Keratinocyte (primary cell): ENCODE measurements around the gene ENGASE. TPM values are rescaled to one million over a fixed set of nuclear protein-coding genes. Genes with fewer than 3 reads are reported as not detected.

Source experiments
- DNase-seq: peaks from one replicate; pipeline ENCODE4 v3.0.0-alpha.2; 2011; ENCODE audit warnings: low read depth, missing footprints, low spot score
- FAIRE-seq: peaks from 2 replicates; lab custom pipeline; 2011; peaks lifted over from hg19 to GRCh38; lab: Jason Lieb, UNC
- H2AFZ ChIP-seq: 2 replicates; pipeline ENCODE4 v1.6.0; 2012; ENCODE audit warnings: low read length, control low read depth, inconsistent platforms; ENCODE audit not compliant: control insufficient read depth
- H3K27ac ChIP-seq: 2 replicates; pipeline ENCODE4 v1.5.1; 2011; ENCODE audit warnings: low read length; ENCODE audit not compliant: control insufficient read depth, insufficient read depth
- H3K27me3 ChIP-seq: 3 replicates; pipeline ENCODE4 v1.6.0; 2011; ENCODE audit warnings: low read length; ENCODE audit not compliant: control insufficient read depth, insufficient read depth; ENCODE audit errors: extremely low read depth
- H3K36me3 ChIP-seq, 2 experiments: 2 replicates in 1 of 2; 3 replicates in 1 of 2; pipeline ENCODE4 v1.5.1; 2011; ENCODE audit warnings: low read length in 2 of 2, mild to moderate bottlenecking in 1 of 2; ENCODE audit not compliant: control insufficient read depth in 2 of 2, insufficient read depth in 2 of 2; ENCODE audit errors: extremely low read depth in 1 of 2
- H3K4me1 ChIP-seq: 3 replicates; pipeline ENCODE4 v1.5.1; 2011; ENCODE audit warnings: low read length; ENCODE audit not compliant: control insufficient read depth, insufficient read depth; ENCODE audit errors: extremely low read depth
- H3K4me2 ChIP-seq: 3 replicates; pipeline ENCODE4 v1.6.0; 2011; ENCODE audit warnings: low read depth, low read length; ENCODE audit not compliant: control insufficient read depth, insufficient read depth; ENCODE audit errors: extremely low read depth
- H3K4me3 ChIP-seq, 3 experiments: fragments of 200-600 bp in 1 of 3; sonication (generic) in 1 of 3; 2 replicates in 2 of 3; 3 replicates in 1 of 3; pipeline ENCODE4 v1.5.1; 2011 to 2016; ENCODE audit warnings: low read length in 3 of 3, mild to moderate bottlenecking in 3 of 3, control low read depth in 2 of 3, inconsistent platforms in 1 of 3, low read depth in 1 of 3, mixed read lengths in 1 of 3, mixed run types in 1 of 3, moderate library complexity in 1 of 3; ENCODE audit not compliant: control insufficient read depth in 2 of 3, insufficient read depth in 2 of 3; ENCODE audit errors: extremely low read depth in 1 of 3
- H3K79me2 ChIP-seq: 2 replicates; pipeline ENCODE4 v1.6.0; 2012; ENCODE audit warnings: low read length; ENCODE audit not compliant: control insufficient read depth, insufficient read depth
- H3K9ac ChIP-seq: 3 replicates; pipeline ENCODE4 v1.6.0; 2011; ENCODE audit warnings: low read length; ENCODE audit not compliant: control insufficient read depth, insufficient read depth; ENCODE audit errors: extremely low read depth
- H3K9me1 ChIP-seq: 3 replicates; pipeline ENCODE4 v1.6.0; 2011; ENCODE audit warnings: low read length; ENCODE audit not compliant: control insufficient read depth, insufficient read depth; ENCODE audit errors: extremely low read depth
- H3K9me3 ChIP-seq: 2 replicates; pipeline ENCODE4 v1.5.1; 2012; ENCODE audit warnings: low read depth, low read length; ENCODE audit not compliant: control insufficient read depth
- H4K20me1 ChIP-seq: 3 replicates; pipeline ENCODE4 v1.6.0; 2011; ENCODE audit warnings: low read length; ENCODE audit not compliant: control insufficient read depth, insufficient read depth; ENCODE audit errors: extremely low read depth
- CTCF ChIP-seq, 3 experiments: IDR thresholded peaks in 1 of 3; conservative IDR thresholded peaks in 1 of 3; optimal IDR thresholded peaks in 1 of 3; 2 replicates in 2 of 3; 3 replicates in 1 of 3; pipeline versions ENCODE3 to v1.5.1; 2011; ENCODE audit warnings: low read length in 3 of 3, mild to moderate bottlenecking in 3 of 3, moderate library complexity in 2 of 3, control low read depth in 1 of 3, inconsistent platforms in 1 of 3; ENCODE audit not compliant: insufficient read depth in 2 of 3; ENCODE audit errors: extremely low read depth in 1 of 3
- EZH2 ChIP-seq: IDR thresholded peaks from one replicate; pipeline ENCODE4 v1.6.1; 2012; ENCODE audit warnings: inconsistent platforms, mild to moderate bottlenecking, low read length, moderate library complexity
- dilution Hi-C: fragments of 300-500 bp; cut with MboI; formaldehyde crosslinking; loops from one replicate; pipeline ENCODE4 v1.7.0; 2020; ENCODE audit warnings: low sequenced_read_pairs; ENCODE audit not compliant: extremely low pct_ligation_motif_present
- polyA plus RNA-seq, 5 experiments: library from polyadenylated mRNA; depleted of rRNA in 3 of 5; stranded (reverse) in 3 of 5; stranded (forward) in 1 of 5; unstranded in 1 of 5; fragments of >200 nt; gene quantifications; 1 replicate in 1 of 5; 2 replicates in 3 of 5; 3 replicates in 1 of 5; pipeline versions ENCODE4 v1.2.1 to v1.2.3, GENCODE V29; 2011 to 2012; ENCODE audit warnings: missing spikeins in 2 of 5, low read depth in 1 of 5, low replicate concordance in 1 of 5

ENGASE gene
- polyA plus RNA-seq, 1 donor (not counting 4 experiments of a cell fraction or from before 2014, with no cell fraction given) = 6.6 TPM

DNA sequence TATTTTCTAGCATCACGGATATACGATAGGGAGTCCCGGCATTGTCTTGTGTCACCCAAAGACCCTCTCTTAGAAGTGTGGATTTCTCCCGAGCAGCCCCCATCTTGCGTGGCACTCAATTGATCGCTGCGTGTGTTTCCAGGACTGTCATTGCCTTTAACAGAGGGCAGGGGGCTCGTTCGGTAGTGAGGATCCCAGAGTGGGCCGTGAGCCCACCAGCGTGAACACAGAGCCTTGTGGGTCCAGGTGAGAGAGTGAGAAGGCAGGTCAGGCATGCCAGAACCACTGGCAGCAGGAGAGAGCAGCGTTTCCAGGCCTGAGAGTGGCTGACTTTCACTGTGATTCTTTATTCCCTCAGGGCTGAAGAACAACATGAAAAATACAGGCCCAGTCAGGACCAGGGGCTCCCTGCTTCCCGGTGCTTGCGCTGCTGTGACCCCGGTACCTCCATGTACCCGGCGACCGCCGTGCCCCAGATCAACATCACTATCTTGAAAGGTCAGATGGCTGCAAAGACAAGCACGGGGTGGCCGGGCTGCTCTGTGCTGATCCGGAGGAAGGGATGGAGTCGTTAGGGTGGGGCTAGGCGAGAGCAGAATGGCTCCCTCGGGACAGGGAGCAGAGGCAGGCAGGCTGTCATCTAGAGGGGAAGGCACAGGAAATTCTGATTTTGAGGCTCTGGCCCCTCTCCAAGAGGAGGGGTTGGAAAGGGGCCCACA is 28.3 kb upstream of the ENGASE start:
- TF ChIP-seq EZH2 (no peak), CTCF (optimal IDR thresholded peaks at IDR 0.05 in 1 of 3, IDR thresholded peaks at IDR 0.05 in 1 of 3, conservative IDR thresholded peaks at IDR 0.05 in 1 of 3; ENCODE audit: extremely low read depth in 1 of 3, insufficient read depth in 2 of 3, low read length in 3 of 3) (no peak)
- Histone ChIP-seq H3K36me3 (no peaks in the 10 kb centered on the region), H3K4me2 (no peak overlapping the region), H3K9me3 (no peaks in the 10 kb centered on the region), H4K20me1 (no peaks in the 10 kb centered on the region), H3K4me1 (peaks cover 10% of the 10 kb centered on the region), H2AFZ (no peak overlapping the region), H3K4me3 (no peak overlapping the region), H3K9ac (no peak overlapping the region), H3K9me1 (no peaks in the 10 kb centered on the region), H3K27me3 (peaks cover 4% of the 10 kb centered on the region), H3K79me2 (no peaks in the 10 kb centered on the region), H3K27ac (no peak overlapping the region)
- FAIRE-seq = no peak
- no peak for DNase-seq
- dilution Hi-C loops = loop anchor here (25.0 kb wide), 1 partner anchor 341 kb away; no protein-coding TSS in a partner anchor

- Histone ChIP-seq H3K36me3 (no peaks in the 10 kb centered on the region), H3K79me2 (no peaks in the 10 kb centered on the region), H2AFZ (no peak overlapping the region), H3K9me3 (no peaks in the 10 kb centered on the region), H4K20me1 (no peaks in the 10 kb centered on the region), H3K4me2 (no peak overlapping the region), H3K27me3 (peaks cover 4% of the 10 kb centered on the region), H3K4me3 (no peak overlapping the region), H3K27ac (no peak overlapping the region), H3K9ac (no peak overlapping the region), H3K9me1 (no peaks in the 10 kb centered on the region), H3K4me1 (peaks cover 10% of the 10 kb centered on the region)
- no peak for TF ChIP-seq CTCF (optimal IDR thresholded peaks at IDR 0.05 in 1 of 3, IDR thresholded peaks at IDR 0.05 in 1 of 3, conservative IDR thresholded peaks at IDR 0.05 in 1 of 3; ENCODE audit: extremely low read depth in 1 of 3, insufficient read depth in 2 of 3, low read length in 3 of 3)
- TF ChIP-seq EZH2 = no peak
- no peak for DNase-seq
- no peak for FAIRE-seq
- dilution Hi-C loops = loop anchor here (25.0 kb wide), 1 partner anchor 340 kb away; no protein-coding TSS in a partner anchor
Measured at GRCh38 chr17:79046916-79047280, 27.7 kb upstream of the ENGASE start.
